Endothelial cell of umbilical vein (primary cell): ENCODE results near the gene HEATR3. TPM values are rescaled to one million over a fixed set of nuclear protein-coding genes. Genes with fewer than 3 reads are reported as not detected.

Experiments used
- BruUV-seq: library from RNA; stranded (reverse); fragments of 400-500 nt; replicated peaks from 2 replicates; lab custom pipeline; 2021; lab: Mats Ljungman, UMichigan
- CTCF ChIA-PET: fragments of 300-600, 350-600 bp; sonication (Branson Sonifier 250); formaldehyde crosslinking; loops from one replicate; lab custom pipeline; 2021; ENCODE audit warnings: antibody characterized with exemption, inconsistent platforms; lab: Charles Lee
- POLR2A ChIA-PET: fragments of 300-600, 350-600 bp; sonication (Branson Sonifier 250); formaldehyde crosslinking; loops from one replicate; lab custom pipeline; 2021; ENCODE audit warnings: antibody characterized with exemption, inconsistent platforms; lab: Charles Lee
- DNase-seq: peaks from one replicate; pipeline ENCODE4 v3.0.0-alpha.2; 2011; ENCODE audit warnings: low read depth, low spot score
- FAIRE-seq: peaks from 2 replicates; lab custom pipeline; 2011; peaks lifted over from hg19 to GRCh38; lab: Jason Lieb, UNC
- H2AFZ ChIP-seq: 2 replicates; pipeline ENCODE4 v1.6.0; 2012; ENCODE audit warnings: low read depth, low read length, control low read depth, inconsistent platforms
- H3K27ac ChIP-seq: 2 replicates; pipeline ENCODE4 v1.5.1; 2011; ENCODE audit warnings: low read depth, mild to moderate bottlenecking, control low read depth, low read length, moderate library complexity; ENCODE audit not compliant: insufficient read depth
- H3K27me3 ChIP-seq, 2 experiments: 2 replicates each; pipeline versions ENCODE4 v1.6.0 to v1.6.1; 2011; ENCODE audit warnings: low read length in 2 of 2, mixed read lengths in 1 of 2; ENCODE audit not compliant: control insufficient read depth in 2 of 2, insufficient read depth in 2 of 2
- H3K36me3 ChIP-seq, 2 experiments: 2 replicates in 1 of 2; 3 replicates in 1 of 2; pipeline ENCODE4 v1.5.1; 2011; ENCODE audit warnings: low read length in 2 of 2, mild to moderate bottlenecking in 1 of 2, moderate library complexity in 1 of 2; ENCODE audit not compliant: control insufficient read depth in 2 of 2, insufficient read depth in 2 of 2; ENCODE audit errors: extremely low read depth in 1 of 2
- H3K4me1 ChIP-seq: 3 replicates; pipeline ENCODE4 v1.5.1; 2011; ENCODE audit warnings: mild to moderate bottlenecking, low read length; ENCODE audit not compliant: control insufficient read depth, insufficient read depth; ENCODE audit errors: extremely low read depth
- H3K4me2 ChIP-seq: 2 replicates; pipeline ENCODE4 v1.6.1; 2011; ENCODE audit warnings: low read length, control low read depth, mixed read lengths; ENCODE audit not compliant: insufficient read depth
- H3K4me3 ChIP-seq, 3 experiments: fragments of 200-600 bp in 1 of 3; sonication (generic), shearing (Covaris generic) in 1 of 3; replicated peaks in 1 of 3; 2 replicates each; pipeline ENCODE4 v1.5.1; 2011 to 2016; ENCODE audit warnings: control low read depth in 3 of 3, low read length in 3 of 3, mild to moderate bottlenecking in 2 of 3, inconsistent platforms in 1 of 3, low read depth in 1 of 3, moderate library complexity in 1 of 3; ENCODE audit not compliant: insufficient read depth in 1 of 3
- H3K79me2 ChIP-seq: 2 replicates; pipeline ENCODE4 v1.6.0; 2012; ENCODE audit warnings: low read length, inconsistent platforms; ENCODE audit not compliant: control insufficient read depth, insufficient read depth
- H3K9ac ChIP-seq: replicated peaks from 2 replicates; pipeline ENCODE3; 2011; ENCODE audit warnings: low read length, control low read depth; ENCODE audit not compliant: insufficient read depth; ENCODE audit errors: extremely low read depth
- H3K9me1 ChIP-seq: replicated peaks from 3 replicates; pipeline ENCODE4 v1.6.0; 2011; ENCODE audit warnings: mild to moderate bottlenecking, low read length; ENCODE audit not compliant: control insufficient read depth, insufficient read depth; ENCODE audit errors: extremely low read depth
- H3K9me3 ChIP-seq: replicated peaks from 2 replicates; pipeline ENCODE4 v1.5.1; 2012; ENCODE audit warnings: low read length, inconsistent platforms; ENCODE audit not compliant: control insufficient read depth, insufficient read depth
- H4K20me1 ChIP-seq: replicated peaks from 2 replicates; pipeline ENCODE3; 2011; ENCODE audit warnings: mild to moderate bottlenecking, low read length; ENCODE audit not compliant: control insufficient read depth, insufficient read depth; ENCODE audit errors: extremely low read depth
- CTCF ChIP-seq, 2 donors: IDR thresholded peaks; 1 replicate in 1 of 2; 2 replicates in 1 of 2; pipeline ENCODE4 v1.5.1; 2011; ENCODE audit warnings: low read length in 2 of 2, mild to moderate bottlenecking in 2 of 2, moderate library complexity in 2 of 2, control low read depth in 1 of 2, inconsistent platforms in 1 of 2, low read depth in 1 of 2; ENCODE audit not compliant: insufficient read depth in 1 of 2; ENCODE audit errors: extremely low read depth in 1 of 2
- EZH2 ChIP-seq: IDR thresholded peaks from 2 replicates; pipeline ENCODE4 v1.6.1; 2012; ENCODE audit warnings: borderline replicate concordance, low read depth, mild to moderate bottlenecking, moderate library complexity, low read length, inconsistent platforms; ENCODE audit not compliant: severe bottlenecking
- FOS ChIP-seq: IDR thresholded peaks from 2 replicates; pipeline ENCODE4 v1.6.1; 2011; ENCODE audit warnings: mild to moderate bottlenecking, low read length, moderate library complexity, borderline replicate concordance; ENCODE audit not compliant: insufficient read depth
- GATA2 ChIP-seq: IDR thresholded peaks from 2 replicates; pipeline ENCODE4 v1.7.0; 2011; ENCODE audit warnings: low read depth, mild to moderate bottlenecking, moderate library complexity, mixed read lengths, low read length; ENCODE audit not compliant: insufficient read length, insufficient read depth
- JUN ChIP-seq: IDR thresholded peaks from 2 replicates; pipeline ENCODE4 v1.6.1; 2011; ENCODE audit warnings: borderline replicate concordance, low read depth; ENCODE audit not compliant: insufficient read length, insufficient read depth
- MAX ChIP-seq: IDR thresholded peaks from 2 replicates; pipeline ENCODE4 v1.6.1; 2011; ENCODE audit not compliant: insufficient read depth, insufficient read length
- MYC ChIP-seq: IDR thresholded peaks from one replicate; pipeline ENCODE4 v1.6.1; 2011; ENCODE audit warnings: mild to moderate bottlenecking, low read depth, low read length
- POLR2A ChIP-seq: IDR thresholded peaks from 2 replicates; pipeline ENCODE4 v1.6.1; 2012; ENCODE audit warnings: low read depth, mild to moderate bottlenecking, control low read depth, low read length
- POLR2AphosphoS5 ChIP-seq: IDR thresholded peaks from 2 replicates; pipeline ENCODE4 v1.6.1; 2012; ENCODE audit warnings: low read depth, mild to moderate bottlenecking, control low read depth, low read length, moderate library complexity; ENCODE audit not compliant: insufficient read depth
- dilution Hi-C: fragments of 300-500 bp; cut with MboI; formaldehyde crosslinking; loops from one replicate; pipeline ENCODE4 v1.15.0; 2019; ENCODE audit warnings: low sequenced_read_pairs; ENCODE audit not compliant: extremely low pct_ligation_motif_present
- intact Hi-C: fragments of 100-400 bp; cut with micrococcal nuclease; formaldehyde crosslinking; loops from one replicate; pipeline ENCODE4 v1.10.0; 2022
- polyA plus RNA-seq, 4 experiments: library from polyadenylated mRNA; depleted of rRNA in 3 of 4; stranded (reverse) in 3 of 4; unstranded in 1 of 4; fragments of >200 nt; gene quantifications; 2 replicates each; pipeline versions ENCODE4 v1.2.1 to v1.2.3, GENCODE V29; 2011 to 2012; ENCODE audit warnings: missing spikeins in 1 of 4
- total RNA-seq: library from RNA; stranded (reverse); gene quantifications from 2 replicates; pipeline ENCODE4 v1.2.3, GENCODE V29; 2021

The HEATR3 gene
- total and polyA plus RNA-seq, 2 donors (not counting 3 experiments of a cell fraction or from before 2014, with no cell fraction given) = 6.7 to 23.1 TPM

GRCh38 chr16:50088302-50088701, 22.5 kb downstream of the HEATR3 start:
- no peak overlapping the region for H3K27ac ChIP-seq
- H3K4me2 ChIP-seq = no peak overlapping the region
- H3K79me2 ChIP-seq = no peaks in the 10 kb centered on the region
- TF ChIP-seq FOS (no peak), MAX (no peak), POLR2A (no peak), CTCF (IDR thresholded peaks at IDR 0.05; ENCODE audit: extremely low read depth in 1 of 2, insufficient read depth in 1 of 2, low read depth in 1 of 2, low read length in 2 of 2) (no peak), GATA2 (no peak), POLR2AphosphoS5 (no peak), EZH2 (no peak), JUN (no peak), MYC (no peak)
- intact Hi-C loops = no loop called here
- H3K4me1 ChIP-seq = no peaks in the 10 kb centered on the region
- DNase-seq (no peak), FAIRE-seq (no peak)
- dilution Hi-C loops = no loop called here
- H3K36me3 ChIP-seq = peaks cover 6 to 15% of the 10 kb centered on the region in 2 experiments
- BruUV-seq = no TSS peak
- H3K9me3 ChIP-seq = no peaks in the 10 kb centered on the region
- ChIA-PET CTCF (interaction anchor here (0.9 kb wide), 2 partner anchors 21 to 122 kb away, joined by 3 to 4 read pairs; no protein-coding TSS in a partner anchor), POLR2A (no interaction called here)
- no peaks in the 10 kb centered on the region for H3K27me3 ChIP-seq
- no peak overlapping the region for H2AFZ ChIP-seq
- H3K9me1 ChIP-seq = no peaks in the 10 kb centered on the region
- no peaks in the 10 kb centered on the region for H4K20me1 ChIP-seq
- no peak overlapping the region for H3K9ac ChIP-seq
- no peak overlapping the region for H3K4me3 ChIP-seq
